ENCODE data around the gene RNF31.
A peak's percentile ranks its signal among the peaks of the same experiment; 100 is the strongest.

The RNF31 gene

GRCh38 chr14:24141097-24141880, 6.0 kb upstream of the RNF31 start, which contains the start of gene EMC9:
Gene EMC9 (minus strand): TSS chr14:24141591. CDS start chr14:24141304, 287 bp downstream.
- FAIRE-seq (no peak), DNase-seq (ENCODE audit: insufficient read length, low spot score) (peak; percentile 93)
- TF ChIP-seq CTCF (IDR thresholded peaks at IDR 0.05; ENCODE audit: insufficient read depth, missing control alignments) = no peak

- no peak for TF ChIP-seq CTCF (IDR thresholded peaks at IDR 0.05; ENCODE audit: insufficient read depth, missing control alignments)
- DNase-seq (ENCODE audit: insufficient read length, low spot score) = no peak
These were observed 3.8 kb upstream of the RNF31 start for GRCh38 chr14:24143511-24143910.

DNA sequence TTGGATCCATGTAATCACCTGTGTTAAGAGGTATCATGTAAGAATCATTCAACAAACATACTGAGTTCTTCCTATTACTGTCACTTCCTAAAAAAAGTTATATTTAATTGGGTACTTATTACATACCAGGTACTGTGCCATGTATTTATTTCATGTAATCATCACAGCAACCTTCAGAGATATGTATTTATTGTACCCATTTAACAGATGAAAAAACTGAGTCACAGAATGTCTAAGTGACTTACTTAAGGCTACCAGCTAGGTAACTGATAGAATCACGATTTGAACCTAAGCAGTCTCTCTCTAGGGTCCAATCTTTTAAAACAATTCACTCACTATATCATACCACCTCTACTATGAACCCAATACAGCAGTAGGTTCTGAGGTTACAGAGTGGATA, 2.8 kb upstream of the RNF31 start:
- FAIRE-seq (no peak), DNase-seq (ENCODE audit: insufficient read length, low spot score) (no peak)
- no peak for TF ChIP-seq CTCF (IDR thresholded peaks at IDR 0.05; ENCODE audit: insufficient read depth, missing control alignments)

More at GRCh38 chr14:24143511-24143910, 3.8 kb upstream of the RNF31 start:
- FAIRE-seq = no peak

DNA sequence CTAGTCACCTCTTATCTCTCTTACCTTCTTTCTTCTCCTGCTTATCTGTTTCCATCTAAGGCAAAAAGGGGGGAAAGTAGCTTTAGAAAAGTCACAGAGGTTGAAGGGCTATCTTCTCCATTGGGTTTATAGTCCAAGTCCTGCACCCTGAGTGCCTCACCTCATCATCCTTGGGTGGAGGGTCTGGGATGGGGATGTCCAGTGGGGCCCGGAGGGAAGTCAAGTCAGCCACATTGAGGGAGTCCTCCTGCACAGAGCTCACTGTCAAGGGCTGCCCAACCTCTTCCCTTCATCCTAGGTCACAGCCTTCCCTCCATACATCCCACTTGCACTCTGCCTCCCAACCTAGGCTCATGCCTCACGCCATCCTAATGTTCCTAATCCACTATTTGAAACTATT, 2.1 kb upstream of the RNF31 start:
- TF ChIP-seq CTCF (IDR thresholded peaks at IDR 0.05; ENCODE audit: insufficient read depth, missing control alignments) = no peak

GRCh38 chr14:24145690-24146452, 1.4 kb upstream of the RNF31 start:
- DNase-seq (ENCODE audit: insufficient read length, low spot score) = no peak
- no peak for FAIRE-seq
- no peak for TF ChIP-seq CTCF (IDR thresholded peaks at IDR 0.05; ENCODE audit: insufficient read depth, missing control alignments)

More for the DNA sequence above, 2.1 kb upstream of the RNF31 start:
- FAIRE-seq (no peak), DNase-seq (ENCODE audit: insufficient read length, low spot score) (no peak)

DNA sequence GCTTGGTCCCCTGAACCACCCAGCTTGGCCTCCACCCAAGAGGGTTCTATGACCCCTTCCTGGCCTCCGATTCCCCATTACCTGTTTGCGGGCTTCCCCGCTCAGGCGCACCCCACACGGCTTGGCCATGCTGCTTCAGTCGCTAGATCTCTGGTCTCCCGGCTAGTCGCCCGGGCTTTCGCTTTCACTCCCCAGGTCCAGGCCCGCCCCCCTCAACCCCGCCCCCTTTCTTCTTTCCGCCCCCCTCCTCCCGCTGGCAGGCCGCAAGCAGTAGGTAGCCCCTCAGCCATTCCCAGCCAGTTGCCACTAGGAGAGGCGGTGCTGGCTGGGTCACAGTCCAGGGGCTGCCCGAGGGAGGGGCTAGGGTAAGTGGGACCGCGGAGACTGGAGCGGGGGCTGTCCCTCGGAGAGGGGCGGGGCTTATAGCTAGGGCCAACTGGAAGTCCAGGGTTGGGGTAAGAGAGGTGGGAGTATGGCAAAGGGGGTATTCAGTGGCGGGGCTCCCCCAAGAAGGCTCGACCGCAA, 783 bp upstream of the RNF31 start, which contains the start of gene PSME2:
Gene PSME2 (minus strand): TSS at position 158 of the 525 bp plus-strand sequence. CDS start 29 bp downstream, at position 129.
- FAIRE-seq (no peak), DNase-seq (ENCODE audit: insufficient read length, low spot score) (peak; percentile 80)
- no peak for TF ChIP-seq CTCF (IDR thresholded peaks at IDR 0.05; ENCODE audit: insufficient read depth, missing control alignments)
